ENCODE data around the gene RNF34. TPM values are rescaled to one million over a fixed set of nuclear protein-coding genes. Genes with fewer than 3 reads are reported as not detected.

Gene RNF34
- total and polyA plus RNA-seq, 2 of the 13 experiments (the other 11 are each of a cell fraction or from before 2014, with no cell fraction given), result 36.8 to 53.2 TPM

DNA sequence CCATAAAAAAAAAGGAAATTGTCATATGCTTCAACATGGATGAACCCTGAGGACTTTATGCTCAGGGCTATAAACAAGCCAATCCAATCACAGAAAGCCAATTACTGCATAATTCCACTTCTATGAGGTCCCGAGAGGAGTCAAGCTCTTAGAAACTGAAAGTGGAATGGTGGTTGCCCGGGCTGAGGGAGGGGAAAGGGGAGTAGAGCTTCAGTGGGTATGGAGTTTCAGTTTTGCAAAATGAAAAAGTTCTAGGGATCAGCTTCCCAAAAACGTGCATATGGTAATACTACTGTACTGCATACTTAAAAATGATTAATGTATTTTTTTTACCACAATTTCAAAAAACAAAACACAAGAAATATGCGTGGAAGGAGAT is 52.0 kb downstream of the RNF34 start:
- CTCF ChIA-PET (ENCODE audit: low intra/inter-chr PET ratio, low total read pairs), result no interaction called here
- WGBS (ENCODE audit: low lambda C conversion rate), result 91% methylated on average over 4 of the region's 4 CpGs
- no TSS peak for BruUV-seq (replicated peaks)
- TF ChIP-seq ZNF713 (CRISPR knock-in tag; IDR thresholded peaks at IDR 0.05) (no peak), THAP9 (CRISPR knock-in tag; IDR thresholded peaks at IDR 0.05; ENCODE audit: borderline replicate concordance) (no peak), ZBTB2 (CRISPR knock-in tag; IDR thresholded peaks at IDR 0.05; ENCODE audit: low read depth) (no peak)
- no peak for FAIRE-seq
- intact Hi-C loops (cut with micrococcal nuclease; ENCODE audit: unreplicated experiment) (no loop called here), in situ Hi-C loops (cut with HindIII; ENCODE audit: extremely low pct_ligation_motif_present, low pct_unique_long_range_greater_than_20kb) (no loop called here)
- no peak for DNase-seq (ENCODE audit: low spot score)
- peaks cover 3% of the 10 kb centered on the region; the same call in 1 of the 2 replicates for H4K20me1 ChIP-seq (ENCODE audit: insufficient read depth, low read length)
- peaks cover 12 to 39% of the 10 kb centered on the region in 2 experiments; a peak in 4 of 5 replicates for H3K36me3 ChIP-seq (replicated peaks in 1 of 2; ENCODE audit: control insufficient read depth in 1 of 2, insufficient read depth in 2 of 2, low read length in 2 of 2)
- peaks cover 34% of the 10 kb centered on the region for H3K79me2 ChIP-seq (ENCODE audit: insufficient read depth, low read length)
- no peaks in the 10 kb centered on the region for H3K9me3 ChIP-seq (ENCODE audit: low read length)
- no peak overlapping the region for H3K9ac ChIP-seq (ENCODE audit: insufficient read depth, low read depth, low read length)
- H3K4me3 ChIP-seq (replicated peaks in 1 of 3; ENCODE audit: insufficient read depth in 1 of 3, low read depth in 2 of 3, low read length in 3 of 3), result no peak overlapping the region
- H2AFZ ChIP-seq (ENCODE audit: low read length), result no peak overlapping the region
- ATAC-seq, result no peak
- POLR2A ChIA-PET, result no interaction called here
- H3K27ac ChIP-seq (ENCODE audit: extremely low read length, insufficient read depth, low read length), result no peak overlapping the region
- H3K4me2 ChIP-seq (ENCODE audit: low read depth, low read length), result no peak overlapping the region
- no peaks in the 10 kb centered on the region for H3K27me3 ChIP-seq (ENCODE audit: control insufficient read depth in 1 of 2, insufficient read depth in 2 of 2, low read length in 2 of 2)
- H3K4me1 ChIP-seq (ENCODE audit: insufficient read depth, low read length), result peaks cover 9% of the 10 kb centered on the region; the same call in 1 of the 2 replicates
